Measurements from ENCODE around the gene FOXC1.

FOXC1 gene

GRCh38 chr6:1596088-1596852 lies 13.4 kb upstream of the FOXC1 start:
- Histone ChIP-seq H3K9me3 (ENCODE audit: control insufficient read depth, low read length) (no peaks in the 10 kb centered on the region), H3K4me1 (ENCODE audit: control insufficient read depth, insufficient read depth, low read length) (peaks cover 15% of the 10 kb centered on the region), H3K4me3 (ENCODE audit: low read length) (no peak overlapping the region), H3K9ac (ENCODE audit: low read length) (no peak overlapping the region), H3K27me3 (ENCODE audit: control insufficient read depth, insufficient read depth, low read length) (peaks cover 83% of the 10 kb centered on the region), H3K36me3 (ENCODE audit: control insufficient read depth, insufficient read depth, low read length) (no peaks in the 10 kb centered on the region)

GRCh38 chr6:1597121-1597744 lies 12.5 kb upstream of the FOXC1 start:
- Histone ChIP-seq H3K36me3 (ENCODE audit: control insufficient read depth, insufficient read depth, low read length) (no peaks in the 10 kb centered on the region), H3K9me3 (ENCODE audit: control insufficient read depth, low read length) (no peaks in the 10 kb centered on the region), H3K4me3 (ENCODE audit: low read length) (no peak overlapping the region), H3K27me3 (ENCODE audit: control insufficient read depth, insufficient read depth, low read length) (peaks cover 93% of the 10 kb centered on the region), H3K9ac (ENCODE audit: low read length) (no peak overlapping the region), H3K4me1 (ENCODE audit: control insufficient read depth, insufficient read depth, low read length) (peaks cover 19% of the 10 kb centered on the region)

GRCh38 chr6:1597924-1598323 lies 11.8 kb upstream of the FOXC1 start:
- H3K9ac ChIP-seq (ENCODE audit: low read length): no peak overlapping the region
- no peak overlapping the region for H3K4me3 ChIP-seq (ENCODE audit: low read length)
- peaks cover 19% of the 10 kb centered on the region for H3K4me1 ChIP-seq (ENCODE audit: control insufficient read depth, insufficient read depth, low read length)
- H3K9me3 ChIP-seq (ENCODE audit: control insufficient read depth, low read length): no peaks in the 10 kb centered on the region
- no peaks in the 10 kb centered on the region for H3K36me3 ChIP-seq (ENCODE audit: control insufficient read depth, insufficient read depth, low read length)
- H3K27me3 ChIP-seq (ENCODE audit: control insufficient read depth, insufficient read depth, low read length): peaks cover 99% of the 10 kb centered on the region

- Histone ChIP-seq H3K9ac (ENCODE audit: low read length) (no peak overlapping the region), H3K27me3 (ENCODE audit: control insufficient read depth, insufficient read depth, low read length) (peaks cover 99% of the 10 kb centered on the region), H3K4me3 (ENCODE audit: low read length) (no peak overlapping the region), H3K9me3 (ENCODE audit: control insufficient read depth, low read length) (no peaks in the 10 kb centered on the region), H3K36me3 (ENCODE audit: control insufficient read depth, insufficient read depth, low read length) (no peaks in the 10 kb centered on the region), H3K4me1 (ENCODE audit: control insufficient read depth, insufficient read depth, low read length) (peaks cover 19% of the 10 kb centered on the region)
Observed at GRCh38 chr6:1598433-1598832, 11.3 kb upstream of the FOXC1 start.

GRCh38 chr6:1598886-1599285 lies 10.8 kb upstream of the FOXC1 start:
- H3K9ac ChIP-seq (ENCODE audit: low read length): no peak overlapping the region
- no peaks in the 10 kb centered on the region for H3K36me3 ChIP-seq (ENCODE audit: control insufficient read depth, insufficient read depth, low read length)
- H3K4me3 ChIP-seq (ENCODE audit: low read length): no peak overlapping the region
- H3K9me3 ChIP-seq (ENCODE audit: control insufficient read depth, low read length): no peaks in the 10 kb centered on the region
- peaks cover 19% of the 10 kb centered on the region for H3K4me1 ChIP-seq (ENCODE audit: control insufficient read depth, insufficient read depth, low read length)
- peaks cover 100% of the 10 kb centered on the region for H3K27me3 ChIP-seq (ENCODE audit: control insufficient read depth, insufficient read depth, low read length)

- no peak overlapping the region for H3K9ac ChIP-seq (ENCODE audit: low read length)
- peaks cover 100% of the 10 kb centered on the region for H3K27me3 ChIP-seq (ENCODE audit: control insufficient read depth, insufficient read depth, low read length)
- H3K4me1 ChIP-seq (ENCODE audit: control insufficient read depth, insufficient read depth, low read length): peaks cover 19% of the 10 kb centered on the region
- no peaks in the 10 kb centered on the region for H3K9me3 ChIP-seq (ENCODE audit: control insufficient read depth, low read length)
- no peak overlapping the region for H3K4me3 ChIP-seq (ENCODE audit: low read length)
- no peaks in the 10 kb centered on the region for H3K36me3 ChIP-seq (ENCODE audit: control insufficient read depth, insufficient read depth, low read length)
Observed at GRCh38 chr6:1599469-1599868, 10.2 kb upstream of the FOXC1 start.

- peaks cover 100% of the 10 kb centered on the region for H3K27me3 ChIP-seq (ENCODE audit: control insufficient read depth, insufficient read depth, low read length)
- no peak overlapping the region for H3K9ac ChIP-seq (ENCODE audit: low read length)
- no peaks in the 10 kb centered on the region for H3K9me3 ChIP-seq (ENCODE audit: control insufficient read depth, low read length)
- H3K36me3 ChIP-seq (ENCODE audit: control insufficient read depth, insufficient read depth, low read length): no peaks in the 10 kb centered on the region
- no peak overlapping the region for H3K4me3 ChIP-seq (ENCODE audit: low read length)
- H3K4me1 ChIP-seq (ENCODE audit: control insufficient read depth, insufficient read depth, low read length): peaks cover 25% of the 10 kb centered on the region
Observed at GRCh38 chr6:1600063-1600763, 9.5 kb upstream of the FOXC1 start.

GRCh38 chr6:1600764-1601157 lies 9.0 kb upstream of the FOXC1 start:
- no peak overlapping the region for H3K9ac ChIP-seq (ENCODE audit: low read length)
- no peaks in the 10 kb centered on the region for H3K36me3 ChIP-seq (ENCODE audit: control insufficient read depth, insufficient read depth, low read length)
- H3K4me3 ChIP-seq (ENCODE audit: low read length): no peak overlapping the region
- H3K27me3 ChIP-seq (ENCODE audit: control insufficient read depth, insufficient read depth, low read length): peaks cover 100% of the 10 kb centered on the region
- H3K4me1 ChIP-seq (ENCODE audit: control insufficient read depth, insufficient read depth, low read length): peaks cover 30% of the 10 kb centered on the region
- H3K9me3 ChIP-seq (ENCODE audit: control insufficient read depth, low read length): no peaks in the 10 kb centered on the region

GRCh38 chr6:1601158-1602048 lies 8.3 kb upstream of the FOXC1 start:
- peaks cover 100% of the 10 kb centered on the region for H3K27me3 ChIP-seq (ENCODE audit: control insufficient read depth, insufficient read depth, low read length)
- H3K36me3 ChIP-seq (ENCODE audit: control insufficient read depth, insufficient read depth, low read length): no peaks in the 10 kb centered on the region
- no peak overlapping the region for H3K4me3 ChIP-seq (ENCODE audit: low read length)
- H3K4me1 ChIP-seq (ENCODE audit: control insufficient read depth, insufficient read depth, low read length): peaks cover 28% of the 10 kb centered on the region
- no peaks in the 10 kb centered on the region for H3K9me3 ChIP-seq (ENCODE audit: control insufficient read depth, low read length)
- no peak overlapping the region for H3K9ac ChIP-seq (ENCODE audit: low read length)

GRCh38 chr6:1602049-1602713 lies 7.5 kb upstream of the FOXC1 start:
- Histone ChIP-seq H3K4me3 (ENCODE audit: low read length) (no peak overlapping the region), H3K9ac (ENCODE audit: low read length) (no peak overlapping the region), H3K4me1 (ENCODE audit: control insufficient read depth, insufficient read depth, low read length) (peaks cover 27% of the 10 kb centered on the region), H3K9me3 (ENCODE audit: control insufficient read depth, low read length) (no peaks in the 10 kb centered on the region), H3K27me3 (ENCODE audit: control insufficient read depth, insufficient read depth, low read length) (peaks cover 100% of the 10 kb centered on the region), H3K36me3 (ENCODE audit: control insufficient read depth, insufficient read depth, low read length) (no peaks in the 10 kb centered on the region)

- H3K4me3 ChIP-seq (ENCODE audit: low read length): no peak overlapping the region
Observed at GRCh38 chr6:1603708-1604107, 6.0 kb upstream of the FOXC1 start.

More at GRCh38 chr6:1603708-1604107, 6.0 kb upstream of the FOXC1 start:
- H3K36me3 ChIP-seq (ENCODE audit: control insufficient read depth, insufficient read depth, low read length): no peaks in the 10 kb centered on the region
- H3K9ac ChIP-seq (ENCODE audit: low read length): no peak overlapping the region
- peaks cover 100% of the 10 kb centered on the region for H3K27me3 ChIP-seq (ENCODE audit: control insufficient read depth, insufficient read depth, low read length)
- peaks cover 39% of the 10 kb centered on the region for H3K4me1 ChIP-seq (ENCODE audit: control insufficient read depth, insufficient read depth, low read length)
- no peaks in the 10 kb centered on the region for H3K9me3 ChIP-seq (ENCODE audit: control insufficient read depth, low read length)

All from mucosa of stomach (tissue), 1 donor.